IMR-90 (cell line): ENCODE data around the gene MOB1A.

Source experiments
- CEBPB ChIP-seq: IDR thresholded peaks from 2 replicates; pipeline ENCODE4 v1.6.1; 2012; ENCODE audit warnings: low read depth, low read length, improper control_type of control experiment
- CHD1 ChIP-seq: IDR thresholded peaks from 2 replicates; pipeline ENCODE4 v1.6.1; 2012; ENCODE audit warnings: low read depth, low read length, improper control_type of control experiment
- CTCF ChIP-seq: conservative IDR thresholded peaks from 2 replicates; pipeline ENCODE4 v1.5.1; 2012; ENCODE audit warnings: mild to moderate bottlenecking, low read depth, low read length, improper control_type of control experiment
- ELK1 ChIP-seq: fragments of 150-350 bp; IDR thresholded peaks from 2 replicates; pipeline ENCODE4 v1.6.1; 2016; ENCODE audit warnings: low read depth, mild to moderate bottlenecking, low read length, moderate library complexity, borderline replicate concordance
- FOS ChIP-seq: fragments of 150-350 bp; IDR thresholded peaks from 2 replicates; pipeline ENCODE4 v1.6.1; 2016; ENCODE audit warnings: low read depth, low read length
- MAFK ChIP-seq: IDR thresholded peaks from 2 replicates; pipeline ENCODE4 v1.6.1; 2012; ENCODE audit warnings: low read depth, low read length, improper control_type of control experiment
- MAZ ChIP-seq: IDR thresholded peaks from 2 replicates; pipeline ENCODE4 v1.6.1; 2012; ENCODE audit warnings: low read depth, mild to moderate bottlenecking, low read length, improper control_type of control experiment, moderate library complexity, borderline replicate concordance
- MXI1 ChIP-seq: IDR thresholded peaks from 2 replicates; pipeline ENCODE4 v1.6.1; 2012; ENCODE audit warnings: low read depth, mild to moderate bottlenecking, low read length, moderate library complexity, borderline replicate concordance
- POLR2A ChIP-seq: IDR thresholded peaks from 2 replicates; pipeline ENCODE4 v1.6.1; 2012; ENCODE audit warnings: mild to moderate bottlenecking, low read depth, low read length
- RAD21 ChIP-seq: IDR thresholded peaks from 2 replicates; pipeline ENCODE4 v1.6.1; 2012; ENCODE audit warnings: low read length, improper control_type of control experiment
- RCOR1 ChIP-seq: IDR thresholded peaks from 2 replicates; pipeline ENCODE4 v1.6.1; 2012; ENCODE audit warnings: mild to moderate bottlenecking, low read length, improper control_type of control experiment; ENCODE audit not compliant: insufficient replicate concordance
- RFX5 ChIP-seq: IDR thresholded peaks from 2 replicates; pipeline ENCODE4 v1.8.0; 2012; ENCODE audit warnings: low read depth, mild to moderate bottlenecking, low read length, moderate library complexity
- SMC3 ChIP-seq: fragments of 150-350 bp; IDR thresholded peaks from 2 replicates; pipeline ENCODE4 v1.6.1; 2016; ENCODE audit warnings: low read depth, mild to moderate bottlenecking, antibody characterized with exemption, low read length, moderate library complexity
- USF2 ChIP-seq: fragments of 150-350 bp; IDR thresholded peaks from 2 replicates; pipeline ENCODE4 v1.6.1; 2017; ENCODE audit warnings: mild to moderate bottlenecking, antibody characterized with exemption, low read length, low read depth

- no peak for TF ChIP-seq POLR2A
- no peak for TF ChIP-seq CTCF
- TF ChIP-seq RFX5: no peak
- no peak for TF ChIP-seq SMC3
- no peak for TF ChIP-seq FOS
- TF ChIP-seq MXI1: no peak
- TF ChIP-seq RAD21: no peak
- no peak for TF ChIP-seq CEBPB
- no peak for TF ChIP-seq RCOR1
- TF ChIP-seq MAFK: no peak
- TF ChIP-seq ELK1: no peak
- TF ChIP-seq CHD1: no peak
- TF ChIP-seq MAZ: no peak
- TF ChIP-seq USF2: no peak
These were observed 25.8 kb upstream of the MOB1A start for GRCh38 chr2:74204436-74204835.
